IMR-90 (cell line): ENCODE data around the gene FGF12. TPM values are rescaled to one million over a fixed set of nuclear protein-coding genes. Genes with fewer than 3 reads are reported as not detected.

ENCODE experiments used
- ATAC-seq: fragments of 200-7000 bp; cut with Tn5 transposase; 2 replicates; pipeline ENCODE4 v1.9.1; 2020; ENCODE audit warnings: low read depth, mild to moderate bottlenecking, moderate library complexity
- BruUV-seq: library from RNA; stranded (reverse); fragments of 400-500 nt; replicated peaks from 2 replicates; lab custom pipeline; 2021; lab: Mats Ljungman, UMichigan
- CTCF ChIA-PET: fragments of 300-600 bp; formaldehyde crosslinking; extraction: SDS; loops from one replicate; lab custom pipeline; 2021; ENCODE audit warnings: antibody characterized with exemption; lab: Yijun Ruan, JAX
- POLR2A ChIA-PET: fragments of 300-600 bp; sonication (Branson Sonifier 250); formaldehyde crosslinking; loops from one replicate; lab custom pipeline; 2022; ENCODE audit warnings: antibody characterized with exemption; ENCODE audit not compliant: unreplicated experiment; lab: Charles Lee
- DNase-seq: peaks from one replicate; pipeline ENCODE4 v3.0.0; 2013
- H2AFZ ChIP-seq: replicated peaks from 2 replicates; pipeline ENCODE3; 2013; ENCODE audit warnings: low read length, mild to moderate bottlenecking; ENCODE audit not compliant: poor library complexity
- H2AK5ac ChIP-seq: 2 replicates; pipeline ENCODE4 v1.6.1; 2013; ENCODE audit warnings: low read depth, low read length, inconsistent platforms
- H2AK9ac ChIP-seq: replicated peaks from 2 replicates; pipeline ENCODE3; 2013; ENCODE audit warnings: mild to moderate bottlenecking, low read depth, low read length, moderate library complexity; ENCODE audit not compliant: poor library complexity
- H2BK120ac ChIP-seq: 2 replicates; pipeline ENCODE4 v1.6.1; 2013; ENCODE audit warnings: low read depth, low read length, inconsistent platforms
- H2BK15ac ChIP-seq: 3 replicates; pipeline ENCODE4 v1.6.1; 2013; ENCODE audit warnings: low read depth, low read length, inconsistent platforms
- H2BK20ac ChIP-seq: 2 replicates; pipeline ENCODE4 v1.6.1; 2013; ENCODE audit warnings: low read depth, mild to moderate bottlenecking, inconsistent platforms, low read length, moderate library complexity
- H2BK5ac ChIP-seq: 2 replicates; pipeline ENCODE4 v1.6.1; 2013; ENCODE audit warnings: mild to moderate bottlenecking, low read depth, low read length, inconsistent platforms; ENCODE audit not compliant: poor library complexity, severe bottlenecking
- H3K14ac ChIP-seq: replicated peaks from 2 replicates; pipeline ENCODE4 v1.6.1; 2013; ENCODE audit warnings: low read depth, low read length, inconsistent platforms
- H3K18ac ChIP-seq: 2 replicates; pipeline ENCODE4 v1.6.1; 2013; ENCODE audit warnings: low read depth, low read length, control low read depth
- H3K23ac ChIP-seq: 2 replicates; pipeline ENCODE4 v1.6.1; 2013; ENCODE audit warnings: low read depth, low read length, inconsistent platforms
- H3K27ac ChIP-seq: 2 replicates; pipeline ENCODE4 v1.5.1; 2013; ENCODE audit warnings: mild to moderate bottlenecking, control low read depth, low read length; ENCODE audit not compliant: insufficient read depth
- H3K27me3 ChIP-seq: 2 replicates; pipeline ENCODE4 v1.6.1; 2013; ENCODE audit warnings: low read length; ENCODE audit not compliant: control insufficient read depth, insufficient read depth
- H3K36me3 ChIP-seq: 2 replicates; pipeline ENCODE4 v1.6.1; 2013; ENCODE audit warnings: low read length, mixed read lengths; ENCODE audit not compliant: control insufficient read depth, insufficient read depth
- H3K4ac ChIP-seq: 2 replicates; pipeline ENCODE4 v1.6.1; 2013; ENCODE audit warnings: low read depth, low read length, inconsistent platforms
- H3K4me1 ChIP-seq: 2 replicates; pipeline ENCODE4 v1.6.1; 2013; ENCODE audit warnings: low read length, mixed read lengths; ENCODE audit not compliant: control insufficient read depth, insufficient read depth
- H3K4me2 ChIP-seq: 2 replicates; pipeline ENCODE4 v1.6.1; 2013; ENCODE audit warnings: low read depth, mild to moderate bottlenecking, control low read depth, low read length, moderate library complexity
- H3K4me3 ChIP-seq: 2 replicates; pipeline ENCODE4 v1.5.1; 2013; ENCODE audit warnings: low read depth, mild to moderate bottlenecking, control low read depth, low read length, moderate library complexity; ENCODE audit not compliant: insufficient read depth
- H3K56ac ChIP-seq: 2 replicates; pipeline ENCODE4 v1.6.1; 2013; ENCODE audit warnings: low read length, inconsistent platforms; ENCODE audit not compliant: insufficient read depth; ENCODE audit errors: extremely low read depth
- H3K79me1 ChIP-seq, 2 experiments: 2 replicates each; pipeline ENCODE4 v1.6.1; 2013; ENCODE audit warnings: low read length in 2 of 2, inconsistent platforms in 1 of 2, low read depth in 1 of 2
- H3K9ac ChIP-seq: 2 replicates; pipeline ENCODE4 v1.6.1; 2013; ENCODE audit warnings: low read depth, low read length, control low read depth
- H3K9me1 ChIP-seq: 2 replicates; pipeline ENCODE4 v1.6.1; 2013; ENCODE audit warnings: low read length, inconsistent platforms; ENCODE audit not compliant: insufficient read depth
- H3K9me3 ChIP-seq: 2 replicates; pipeline ENCODE4 v1.6.1; 2013; ENCODE audit warnings: low read length; ENCODE audit not compliant: control insufficient read depth, insufficient read depth
- H4K20me1 ChIP-seq: 2 replicates; pipeline ENCODE4 v1.6.1; 2013; ENCODE audit warnings: low read length, inconsistent platforms; ENCODE audit not compliant: insufficient read depth
- H4K5ac ChIP-seq: 2 replicates; pipeline ENCODE4 v1.6.1; 2013; ENCODE audit warnings: mild to moderate bottlenecking, low read depth, low read length, control low read depth
- H4K8ac ChIP-seq, 2 experiments: 2 replicates each; pipeline ENCODE4 v1.6.1; 2013; ENCODE audit warnings: low read depth in 2 of 2, low read length in 2 of 2, control low read depth in 1 of 2, inconsistent platforms in 1 of 2
- H4K91ac ChIP-seq: 2 replicates; pipeline ENCODE4 v1.6.1; 2013; ENCODE audit warnings: low read depth, low read length, inconsistent platforms; ENCODE audit not compliant: insufficient read depth
- MAZ ChIP-seq: IDR thresholded peaks from 2 replicates; pipeline ENCODE4 v1.6.1; 2012; ENCODE audit warnings: low read depth, mild to moderate bottlenecking, low read length, improper control_type of control experiment, moderate library complexity, borderline replicate concordance
- RCOR1 ChIP-seq: IDR thresholded peaks from 2 replicates; pipeline ENCODE4 v1.6.1; 2012; ENCODE audit warnings: mild to moderate bottlenecking, low read length, improper control_type of control experiment; ENCODE audit not compliant: insufficient replicate concordance
- RFX5 ChIP-seq: IDR thresholded peaks from 2 replicates; pipeline ENCODE4 v1.8.0; 2012; ENCODE audit warnings: low read depth, mild to moderate bottlenecking, low read length, moderate library complexity
- WGBS, 2 experiments: methylation state at CpG; one replicate each; pipeline versions ENCODE4 v1.1.5 to v1.1.7; 2013; ENCODE audit warnings: missing lambda C conversion rate in 2 of 2; ENCODE audit not compliant: insufficient read length in 1 of 2; ENCODE audit errors: extremely low coverage in 2 of 2; 5-methylcytosine and 5-hydroxymethylcytosine counted together
- dilution Hi-C: fragments of 300-500 bp; cut with HindIII; formaldehyde crosslinking; loops from one replicate; pipeline ENCODE4 v1.14.3; 2018; ENCODE audit warnings: low sequenced_read_pairs; ENCODE audit not compliant: unreplicated experiment
- in situ Hi-C: fragments of 300-500 bp; cut with MboI; formaldehyde crosslinking; loops from 3 replicates; pipeline ENCODE4 v1.14.3; 2019; ENCODE audit warnings: low sequenced_read_pairs, inconsistent platforms, mixed read lengths
- intact Hi-C: fragments of 100-400 bp; cut with micrococcal nuclease; formaldehyde crosslinking; loops from 2 replicates; pipeline ENCODE4 v1.10.0; 2022
- polyA plus RNA-seq, 3 experiments: library from polyadenylated mRNA; depleted of rRNA; stranded (reverse); fragments of >200 nt; gene quantifications; 2 replicates each; pipeline ENCODE4 v1.2.3, GENCODE V29; 2012; ENCODE audit warnings: low replicate concordance in 1 of 3
- total RNA-seq: library from RNA; depleted of rRNA; stranded (reverse); fragments of >200 nt; gene quantifications from 2 replicates; pipeline ENCODE4 v1.2.3, GENCODE V29; 2012
- TF ChIP-seq, protein P1 (sequence below): fragments of 150-350 bp; IDR thresholded peaks from 2 replicates; pipeline ENCODE4 v1.6.1; 2017; ENCODE audit warnings: mild to moderate bottlenecking, antibody characterized with exemption, low read length, low read depth

FGF12 gene
- total and polyA plus RNA-seq, 2 of the 4 experiments (the other 2 are of a cell fraction): not detected

DNA sequence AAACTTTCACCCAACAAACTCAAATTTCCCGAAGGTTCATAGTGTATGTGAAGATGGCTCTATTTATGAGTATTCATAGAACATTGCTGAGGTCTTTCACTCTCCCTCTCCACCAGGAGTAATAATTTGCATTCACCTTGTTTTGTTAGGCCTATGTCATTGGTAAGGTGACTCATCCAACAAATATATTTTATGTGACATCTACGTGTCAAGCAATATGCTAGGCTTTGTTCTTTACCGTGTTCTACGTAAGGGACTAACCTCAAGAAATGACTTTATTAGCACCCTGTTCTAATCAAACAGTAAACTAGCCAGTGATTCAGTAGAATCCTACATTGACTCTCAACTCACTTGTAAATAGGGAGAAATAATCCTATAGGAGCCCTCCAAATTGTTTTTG is 334.4 kb downstream of the FGF12 start:
- Histone ChIP-seq H3K14ac (no peak overlapping the region), H3K4me2 (no peak overlapping the region), H4K8ac (no peak overlapping the region), H3K9me1 (no peaks in the 10 kb centered on the region), H3K79me1 (no peaks in the 10 kb centered on the region), H2BK20ac (no peak overlapping the region), H3K4ac (no peak overlapping the region), H3K4me1 (no peaks in the 10 kb centered on the region), H3K9ac (no peak overlapping the region), H3K9me3 (peaks cover 6% of the 10 kb centered on the region), H4K5ac (no peak overlapping the region), H2AFZ (no peak overlapping the region), H2AK5ac (no peak overlapping the region), H2BK120ac (no peak overlapping the region), H4K91ac (no peak overlapping the region), H2AK9ac (no peak overlapping the region), H3K23ac (no peak overlapping the region), H3K56ac (no peak overlapping the region), H3K4me3 (no peak overlapping the region), H2BK15ac (no peak overlapping the region), H3K27me3 (no peaks in the 10 kb centered on the region), H4K20me1 (no peaks in the 10 kb centered on the region), H2BK5ac (no peak overlapping the region), H3K36me3 (no peaks in the 10 kb centered on the region), H3K18ac (no peak overlapping the region), H3K27ac (no peak overlapping the region)
- ChIA-PET POLR2A (no interaction called here), CTCF (no interaction called here)
- WGBS, 2 experiments: no CpG with 5 or more reads among the region's 4 CpGs
- dilution Hi-C loops (no loop called here), intact Hi-C loops (loop anchor here (5.0 kb wide), 1 partner anchor 814 kb away; no protein-coding TSS in a partner anchor), in situ Hi-C loops (no loop called here)
- DNase-seq: no peak
- ATAC-seq: no peak
- TF ChIP-seq MAZ: no peak
- no peak for TF ChIP-seq RFX5
- TF ChIP-seq, protein P1, sequence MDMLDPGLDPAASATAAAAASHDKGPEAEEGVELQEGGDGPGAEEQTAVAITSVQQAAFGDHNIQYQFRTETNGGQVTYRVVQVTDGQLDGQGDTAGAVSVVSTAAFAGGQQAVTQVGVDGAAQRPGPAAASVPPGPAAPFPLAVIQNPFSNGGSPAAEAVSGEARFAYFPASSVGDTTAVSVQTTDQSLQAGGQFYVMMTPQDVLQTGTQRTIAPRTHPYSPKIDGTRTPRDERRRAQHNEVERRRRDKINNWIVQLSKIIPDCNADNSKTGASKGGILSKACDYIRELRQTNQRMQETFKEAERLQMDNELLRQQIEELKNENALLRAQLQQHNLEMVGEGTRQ: no peak
- TF ChIP-seq RCOR1: no peak
- BruUV-seq: no TSS peak
